GM13976 (cell line): ENCODE measurements around the gene EIF4G2.

Experiments
- DNase-seq: peaks from one replicate; pipeline ENCODE4 v3.0.0; 2012; ENCODE audit warnings: low spot score
- in situ Hi-C: fragments of 300-500 bp; cut with MboI; formaldehyde crosslinking; loops from one replicate; pipeline ENCODE4 v1.12.0; 2022; ENCODE audit warnings: low sequenced_read_pairs, mixed read lengths, inconsistent platforms; ENCODE audit not compliant: unreplicated experiment
- TF ChIP-seq, protein P1 (sequence below): IDR thresholded peaks from 2 replicates; pipeline ENCODE4 v1.5.1; 2012; ENCODE audit warnings: borderline replicate concordance, mild to moderate bottlenecking; ENCODE audit not compliant: insufficient read depth; ENCODE audit errors: extremely low read depth, missing control alignments, control extremely low read depth

The EIF4G2 gene

DNA sequence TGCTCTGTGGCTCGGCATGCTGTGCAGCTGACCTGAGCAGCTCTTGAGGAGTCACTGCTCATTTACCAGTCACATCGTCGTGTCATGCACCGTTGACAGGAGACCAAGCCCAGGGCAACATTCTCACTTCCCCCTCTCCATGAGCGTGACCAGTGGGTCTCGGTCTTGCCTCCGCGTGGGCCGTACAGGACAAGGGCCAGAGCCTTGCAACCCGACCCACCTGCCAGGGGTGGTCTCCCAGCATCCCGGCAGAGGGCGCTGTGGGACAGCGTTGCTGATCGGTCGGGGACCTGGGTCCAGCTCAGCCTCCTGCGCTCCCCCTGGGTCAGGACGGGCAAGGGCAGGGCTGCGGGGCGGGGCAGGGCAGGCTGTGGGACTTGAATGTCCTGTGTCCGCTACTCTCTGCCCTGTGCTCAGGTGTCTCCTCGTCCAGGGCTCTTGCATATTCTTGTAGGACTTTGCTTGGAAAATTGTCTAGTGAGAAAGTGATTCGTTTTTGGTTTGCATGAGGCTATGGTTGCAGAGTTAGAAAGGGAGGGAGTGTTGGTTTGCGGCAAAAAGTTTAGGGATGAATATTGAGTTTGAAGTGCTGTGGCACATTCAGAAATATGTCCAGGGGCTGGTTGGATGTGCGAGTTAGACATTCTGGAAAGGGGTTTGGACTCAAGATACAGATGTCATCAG is 16.2 kb downstream of the EIF4G2 start:
- TF ChIP-seq, protein P1, sequence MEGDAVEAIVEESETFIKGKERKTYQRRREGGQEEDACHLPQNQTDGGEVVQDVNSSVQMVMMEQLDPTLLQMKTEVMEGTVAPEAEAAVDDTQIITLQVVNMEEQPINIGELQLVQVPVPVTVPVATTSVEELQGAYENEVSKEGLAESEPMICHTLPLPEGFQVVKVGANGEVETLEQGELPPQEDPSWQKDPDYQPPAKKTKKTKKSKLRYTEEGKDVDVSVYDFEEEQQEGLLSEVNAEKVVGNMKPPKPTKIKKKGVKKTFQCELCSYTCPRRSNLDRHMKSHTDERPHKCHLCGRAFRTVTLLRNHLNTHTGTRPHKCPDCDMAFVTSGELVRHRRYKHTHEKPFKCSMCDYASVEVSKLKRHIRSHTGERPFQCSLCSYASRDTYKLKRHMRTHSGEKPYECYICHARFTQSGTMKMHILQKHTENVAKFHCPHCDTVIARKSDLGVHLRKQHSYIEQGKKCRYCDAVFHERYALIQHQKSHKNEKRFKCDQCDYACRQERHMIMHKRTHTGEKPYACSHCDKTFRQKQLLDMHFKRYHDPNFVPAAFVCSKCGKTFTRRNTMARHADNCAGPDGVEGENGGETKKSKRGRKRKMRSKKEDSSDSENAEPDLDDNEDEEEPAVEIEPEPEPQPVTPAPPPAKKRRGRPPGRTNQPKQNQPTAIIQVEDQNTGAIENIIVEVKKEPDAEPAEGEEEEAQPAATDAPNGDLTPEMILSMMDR = peak; percentile 97
- DNase-seq = peak; percentile 90
- in situ Hi-C loops = loop anchor here (10.0 to 25.0 kb wide), 2 partner anchors 232 to 995 kb away; no protein-coding TSS in a partner anchor

- TF ChIP-seq, protein P1 = no peak
- in situ Hi-C loops = loop anchor here (25.0 kb wide), 1 partner anchor 1001 kb away; no protein-coding TSS in a partner anchor
- DNase-seq = no peak
Measured at GRCh38 chr11:10786451-10786850, 22.3 kb downstream of the EIF4G2 start.

GRCh38 chr11:10785146-10785474 is 23.6 kb downstream of the EIF4G2 start:
- DNase-seq = no peak
- in situ Hi-C loops = loop anchor here (25.0 kb wide), 1 partner anchor 1002 kb away; no protein-coding TSS in a partner anchor
- TF ChIP-seq, protein P1 = no peak

DNA sequence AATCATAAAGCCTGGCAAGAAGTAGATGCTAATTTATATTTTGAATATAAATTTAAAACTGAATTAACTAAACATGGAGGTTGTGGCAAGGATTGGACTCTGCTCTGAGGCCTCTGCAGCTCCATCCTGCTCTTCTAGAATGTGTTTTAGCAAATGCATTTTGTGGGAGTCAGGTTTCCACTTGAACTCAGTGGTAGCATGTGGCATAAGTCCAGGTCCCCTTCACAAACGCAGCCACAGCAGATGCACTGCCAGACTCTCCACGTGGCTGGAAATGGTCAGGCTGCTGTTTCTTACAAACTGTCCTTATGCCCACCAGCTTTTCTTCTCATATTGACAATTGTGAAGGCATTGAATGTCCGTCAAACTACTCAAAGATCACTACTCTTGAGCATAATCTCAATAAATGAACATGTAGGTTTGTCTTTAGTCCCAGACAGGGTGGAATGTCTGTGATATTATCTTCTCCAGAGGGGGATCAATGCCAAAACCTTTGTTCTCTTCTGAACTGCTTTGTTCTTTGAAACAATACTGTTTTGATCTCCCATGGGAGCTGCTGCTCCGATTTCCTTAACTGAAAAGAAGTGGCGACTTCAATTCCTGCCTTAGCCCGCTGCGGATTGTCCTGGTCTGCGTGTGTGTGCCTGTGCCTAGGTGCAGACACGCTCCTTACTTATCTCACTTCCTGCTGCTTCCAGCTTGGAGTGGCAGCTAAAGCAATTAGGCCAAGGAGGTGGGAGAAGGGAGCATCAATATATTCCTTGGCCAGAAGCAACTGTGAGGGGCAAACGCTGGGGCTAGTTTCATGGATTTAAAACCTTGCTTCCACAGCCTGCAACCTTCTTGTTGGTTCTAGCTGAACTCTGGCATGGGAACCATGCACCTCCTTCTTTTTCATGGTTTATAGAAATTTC is 24.2 kb downstream of the EIF4G2 start:
- TF ChIP-seq, protein P1 = no peak
- DNase-seq = no peak
- in situ Hi-C loops = loop anchor here (25.0 kb wide), 1 partner anchor 1003 kb away; no protein-coding TSS in a partner anchor

GRCh38 chr11:10780040-10780439 is 28.7 kb downstream of the EIF4G2 start:
- no peak for DNase-seq
- TF ChIP-seq, protein P1 = no peak
- in situ Hi-C loops = loop anchor here (25.0 kb wide), 1 partner anchor 1007 kb away; no protein-coding TSS in a partner anchor

- in situ Hi-C loops = loop anchor here (25.0 kb wide), 1 partner anchor 1008 kb away; no protein-coding TSS in a partner anchor
- TF ChIP-seq, protein P1 = no peak
- no peak for DNase-seq
Measured at GRCh38 chr11:10779086-10779485, 29.6 kb downstream of the EIF4G2 start.
